GM21737 (cell line): ENCODE results near the gene IKZF3.
"Not testable (repeated sequence)": the region's sequence is repeated elsewhere in the genome, so short reads cannot be mapped to it uniquely, and the experiment has no call there.

Experiments used
- ATAC-seq: cut with Tn5 transposase; IDR thresholded peaks from one replicate; pipeline ENCODE4 v1.9.1; 2021; ENCODE audit warnings: mild to moderate bottlenecking, moderate library complexity; ENCODE audit not compliant: unreplicated experiment

The IKZF3 gene

DNA sequence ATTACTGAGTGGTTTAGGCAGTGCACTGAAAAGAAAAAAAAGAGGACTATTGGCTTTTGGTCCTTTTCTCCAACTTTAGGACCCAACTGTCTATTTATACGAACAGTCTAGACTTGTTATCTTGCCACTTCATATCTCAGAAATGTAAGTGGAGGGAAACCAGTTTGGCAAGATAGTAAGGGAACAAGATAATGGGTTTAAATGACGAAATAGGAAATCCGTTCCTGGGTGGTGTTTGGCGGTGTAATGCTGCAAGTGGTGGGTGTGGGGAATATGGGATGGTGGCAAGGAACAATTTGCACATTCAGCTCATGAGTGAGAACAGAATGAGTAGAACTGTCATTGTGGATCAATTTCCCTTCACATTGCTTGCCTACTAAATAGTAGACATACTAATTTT, 81.6 kb downstream of the IKZF3 start:
- ATAC-seq, result no peak

DNA sequence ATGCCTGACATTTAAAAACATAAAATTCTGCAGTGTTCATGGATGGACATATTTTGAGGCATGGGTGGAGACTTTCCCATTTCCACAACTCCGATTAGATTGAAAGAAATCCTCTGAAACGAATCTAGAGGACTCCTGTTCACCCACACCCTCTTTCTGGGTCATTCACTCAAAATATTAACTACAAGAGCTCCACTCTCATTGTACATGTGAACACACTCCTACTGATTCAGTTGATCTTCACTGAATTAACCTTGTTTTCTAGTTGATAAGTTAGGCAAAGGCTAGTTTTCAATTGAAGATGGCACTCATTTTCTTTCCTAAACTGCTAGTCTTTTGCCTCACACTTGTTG, 82.3 kb downstream of the IKZF3 start:
- no peak for ATAC-seq

DNA sequence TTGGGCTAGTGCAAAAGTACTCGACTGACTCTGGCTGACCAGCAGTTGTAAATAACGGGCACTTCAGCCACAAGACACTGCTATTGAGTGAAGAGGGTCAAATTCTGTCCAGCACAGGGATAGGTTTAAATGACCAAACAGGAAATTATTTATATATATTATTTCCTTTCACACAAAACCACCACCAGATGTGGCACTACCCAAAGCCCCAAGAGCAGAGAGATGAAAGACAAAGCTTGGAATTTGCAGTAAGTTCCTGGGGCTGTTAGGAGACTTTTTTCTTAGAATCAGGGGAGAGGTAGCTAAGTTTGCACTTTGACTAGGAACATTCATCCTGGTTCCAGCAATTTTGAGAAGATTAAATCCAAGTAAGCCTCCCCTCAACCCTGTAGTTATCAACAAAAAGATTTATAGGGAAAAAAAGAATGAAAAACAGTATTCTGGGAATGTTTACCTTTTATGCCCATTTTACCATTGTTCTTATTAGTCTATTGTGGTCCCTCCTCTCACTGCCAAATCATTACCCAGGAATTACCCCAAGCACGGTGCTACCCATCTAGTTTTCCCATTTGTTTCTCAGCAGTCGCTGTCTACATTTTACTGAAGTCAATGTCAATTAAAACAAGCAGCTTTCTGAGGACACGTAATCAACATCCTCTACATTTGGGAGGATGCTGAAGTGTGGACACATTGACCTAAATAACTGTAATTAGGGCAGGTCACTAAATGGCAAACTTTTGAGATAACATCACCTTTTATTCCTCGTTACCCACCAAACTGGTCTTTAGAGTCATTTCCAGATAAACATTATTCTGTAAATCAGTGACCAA, 82.9 kb downstream of the IKZF3 start:
- ATAC-seq, result no peak

DNA sequence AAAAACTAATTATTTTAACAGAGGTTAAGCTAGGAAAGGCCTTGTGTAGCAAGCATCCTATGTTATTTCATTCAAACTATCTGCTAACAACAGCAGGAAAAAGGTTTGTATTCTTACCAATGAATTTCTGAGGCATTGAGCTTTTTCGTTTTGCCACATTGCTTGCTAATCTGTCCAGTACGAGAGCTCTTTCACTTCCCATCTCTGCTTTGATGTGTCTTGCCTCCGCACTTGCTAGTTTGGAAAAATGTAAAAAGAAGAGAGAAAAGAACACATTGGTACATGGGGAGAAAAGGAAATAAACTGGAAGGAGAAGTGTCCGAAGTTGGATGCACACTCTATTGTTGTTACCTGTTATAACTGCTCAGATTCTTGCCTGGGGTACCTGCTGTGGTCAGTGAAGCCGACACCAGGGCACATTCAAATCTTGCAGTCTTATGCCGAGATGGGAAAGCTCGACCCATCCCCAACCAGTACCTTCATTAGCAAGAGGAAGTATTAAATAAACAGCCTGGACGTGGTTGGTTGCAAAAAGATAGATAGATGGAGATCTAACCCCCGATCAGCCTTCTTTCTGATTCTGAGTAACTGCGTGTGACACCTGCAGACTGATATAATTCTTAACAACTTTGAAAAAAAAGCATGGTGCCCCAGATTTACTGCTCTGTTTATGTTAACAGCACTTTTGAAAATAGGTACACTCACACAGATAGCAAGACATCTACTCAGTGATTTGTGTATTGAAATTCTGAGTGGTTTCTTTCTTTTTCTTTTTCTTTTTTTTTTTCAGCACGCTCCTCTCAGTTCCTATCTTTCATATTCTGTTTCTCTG, 86.4 kb downstream of the IKZF3 start:
- peak; percentile 53 for ATAC-seq

DNA sequence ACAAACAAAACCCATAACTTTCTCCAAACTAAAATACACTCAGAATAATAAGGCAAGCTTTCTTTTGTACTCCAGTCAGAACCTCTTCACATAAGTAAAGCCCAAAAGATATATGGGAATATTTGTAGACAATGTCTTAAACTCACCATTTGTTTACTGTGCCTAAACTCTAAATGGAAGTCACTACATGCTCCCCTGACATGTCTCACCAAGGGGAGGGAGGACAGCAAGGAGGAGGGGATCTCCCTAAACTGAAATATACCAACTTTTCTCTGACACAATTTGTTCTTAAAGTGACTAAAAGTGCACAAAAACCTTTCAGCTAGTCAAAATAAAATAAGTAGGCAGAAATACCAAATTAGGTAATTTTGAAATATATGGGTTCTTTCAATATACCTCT, 87.9 kb downstream of the IKZF3 start:
- ATAC-seq, result no peak

DNA sequence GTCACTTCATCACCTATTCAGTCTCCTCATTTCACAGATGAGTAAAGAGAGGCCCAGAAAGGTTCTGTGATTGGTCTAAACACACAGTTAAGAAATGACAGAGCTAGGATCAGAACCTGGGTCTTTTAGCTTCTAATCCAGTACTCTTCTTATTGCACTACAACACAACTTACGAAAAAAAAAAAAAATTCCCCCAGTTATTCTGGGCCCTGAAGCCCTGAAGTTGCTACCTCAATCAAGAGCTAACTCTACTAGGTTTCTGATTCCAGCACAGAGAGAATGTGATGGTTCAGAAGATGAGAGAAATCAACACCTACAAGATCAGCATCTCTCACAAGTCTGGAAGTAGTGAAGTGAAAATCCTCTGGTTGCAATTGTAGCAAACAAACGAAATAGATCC, 89.1 kb downstream of the IKZF3 start:
- no peak for ATAC-seq

DNA sequence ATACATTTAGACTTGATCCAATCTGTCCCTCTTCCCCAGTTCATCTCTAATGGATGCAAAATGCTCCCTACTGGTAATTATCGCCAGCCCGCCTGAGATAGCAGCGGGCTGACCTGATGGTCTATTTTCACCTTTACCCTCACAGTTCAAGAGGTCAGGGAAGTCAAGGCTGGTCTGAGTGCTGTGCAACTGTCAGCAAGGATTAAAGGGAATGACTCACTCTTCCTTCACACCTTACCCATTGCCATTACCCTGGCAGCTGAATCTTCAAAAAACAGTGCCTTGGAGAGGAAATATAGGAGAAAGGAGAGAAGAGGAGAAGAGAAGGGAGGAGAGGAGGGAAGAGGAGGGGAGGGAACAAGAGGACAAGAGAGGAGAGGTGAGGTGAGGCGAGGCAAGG, 90.1 kb downstream of the IKZF3 start:
- no peak for ATAC-seq

DNA sequence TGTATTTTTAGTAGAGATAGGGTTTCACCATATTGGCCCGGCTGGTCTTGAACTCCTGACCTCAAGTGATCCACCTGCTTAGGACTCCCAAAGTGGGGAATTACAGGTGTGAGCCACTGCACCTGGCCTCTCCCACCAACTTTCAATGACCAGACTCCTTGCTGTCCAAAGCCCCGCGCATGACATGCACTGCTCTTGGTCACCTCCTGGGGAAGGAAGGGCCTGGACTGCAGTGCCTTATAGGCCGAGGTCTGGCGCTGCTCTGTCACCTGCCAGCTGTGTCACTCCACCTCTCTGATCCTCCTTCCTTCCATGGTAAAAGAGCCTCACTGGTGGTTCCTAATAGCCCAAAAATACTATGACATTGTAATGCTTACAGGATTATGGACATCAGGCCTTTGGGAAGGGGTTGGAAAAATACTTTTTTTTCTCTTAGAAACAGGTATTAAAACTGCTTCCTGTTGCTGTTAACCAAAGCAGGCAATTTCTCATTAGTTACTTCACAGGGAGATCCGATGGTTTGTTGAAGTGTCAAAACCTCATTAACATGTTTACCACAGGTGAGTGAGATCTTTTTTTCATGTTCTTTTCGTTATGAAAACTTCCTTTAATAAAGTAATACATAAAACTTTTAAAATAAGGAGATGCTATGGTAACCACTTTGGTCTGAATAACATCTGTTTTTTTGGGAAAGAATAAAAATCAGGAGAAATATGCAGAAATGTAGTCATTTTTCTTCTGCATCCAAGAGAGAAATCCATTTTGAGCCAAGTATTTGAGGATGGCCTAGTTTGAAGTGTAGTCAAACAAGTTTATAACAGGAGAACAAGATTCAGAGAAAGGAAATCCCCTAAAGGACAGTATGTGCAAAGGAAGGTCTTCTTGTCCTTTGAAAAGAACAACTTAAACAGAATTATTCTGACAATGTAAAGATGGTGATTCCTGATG, 90.9 kb downstream of the IKZF3 start:
- no peak for ATAC-seq

DNA sequence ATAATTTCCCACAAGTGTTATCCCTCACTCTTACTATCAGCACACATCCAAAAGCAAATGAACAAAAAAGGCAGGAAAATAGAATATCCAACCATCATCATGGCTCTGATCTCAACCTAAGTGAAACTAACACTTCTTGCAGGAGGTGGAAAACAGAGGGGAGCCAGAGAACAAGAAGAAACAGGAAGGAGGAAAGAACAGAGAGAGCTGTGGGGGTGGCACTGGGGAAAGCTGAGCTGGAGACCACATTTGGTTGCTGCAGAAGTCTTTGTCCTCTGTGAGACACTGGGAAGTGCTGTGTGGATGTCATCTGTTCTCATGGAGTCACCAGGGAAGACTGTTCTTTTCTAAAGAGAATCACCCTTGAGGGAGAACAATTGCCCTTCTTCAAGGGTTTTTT, 91.7 kb downstream of the IKZF3 start:
- ATAC-seq, result no peak

DNA sequence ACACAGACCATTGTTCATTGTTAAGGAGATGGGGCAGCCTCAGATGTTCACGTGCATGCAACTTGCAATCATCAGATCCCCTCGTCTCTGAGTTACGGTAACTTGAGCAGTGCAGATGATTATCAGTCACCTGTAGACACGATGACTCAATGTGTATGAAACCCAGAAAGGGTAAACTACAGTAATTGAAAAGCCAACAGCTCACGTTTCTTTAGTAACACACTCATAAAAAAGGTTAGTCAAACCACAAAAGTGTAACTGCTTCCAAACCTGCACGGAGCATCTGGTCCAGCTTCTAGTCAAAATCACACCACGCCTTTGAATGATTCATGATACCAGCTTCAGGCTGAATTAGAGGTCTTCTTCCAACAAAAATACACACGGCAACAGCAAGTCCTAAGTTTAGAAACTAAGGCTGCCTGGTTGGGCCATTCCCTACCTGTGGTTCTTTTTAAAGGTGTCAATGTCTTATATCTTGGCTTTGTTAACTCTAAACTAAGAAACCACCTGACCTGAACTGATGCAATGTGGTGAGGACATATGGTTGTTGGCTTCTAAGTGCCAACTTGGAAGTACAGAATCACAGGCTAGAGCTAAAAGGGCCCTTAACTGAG, 94.0 kb downstream of the IKZF3 start:
- ATAC-seq, result peak; percentile 51

DNA sequence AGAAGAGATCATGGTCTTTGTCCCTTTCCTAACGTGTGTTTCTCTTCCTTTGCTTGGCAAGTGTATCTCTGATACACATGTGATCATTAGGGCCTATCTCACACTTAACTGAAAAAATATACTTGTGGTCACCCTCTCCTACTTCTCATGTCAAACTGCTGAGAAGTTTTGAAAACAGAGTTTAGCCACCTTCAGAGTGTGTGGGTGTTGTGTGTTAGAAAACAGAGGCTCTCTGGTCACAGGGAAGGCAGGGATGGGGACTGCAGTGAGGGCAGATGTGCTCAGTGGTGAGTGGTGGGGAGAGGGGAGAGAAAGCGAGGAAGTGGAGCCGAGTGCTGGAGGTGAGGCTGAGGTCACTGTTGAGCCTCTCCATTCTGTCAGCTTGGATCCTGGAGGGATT, 97.0 kb downstream of the IKZF3 start:
- no peak for ATAC-seq

DNA sequence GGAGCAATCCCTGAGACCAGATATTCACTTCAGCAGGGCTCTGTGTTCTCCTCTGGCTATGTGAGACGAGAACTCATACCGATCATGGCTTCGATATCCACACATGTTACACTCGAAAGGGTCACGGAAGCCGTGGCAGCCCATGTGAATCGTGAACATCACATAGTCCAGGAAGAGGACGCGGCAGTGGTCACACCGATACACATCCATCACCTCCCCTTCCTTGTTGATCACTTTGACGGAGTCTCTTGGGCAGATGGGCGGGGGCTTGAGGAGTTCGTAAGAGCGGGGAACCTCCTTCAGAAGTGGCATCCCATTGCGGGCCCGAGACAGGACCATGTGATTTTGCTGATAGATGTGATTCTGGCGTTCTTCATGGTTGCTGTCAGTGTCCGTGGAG, 98.3 kb downstream of the IKZF3 start:
- no peak for ATAC-seq

DNA sequence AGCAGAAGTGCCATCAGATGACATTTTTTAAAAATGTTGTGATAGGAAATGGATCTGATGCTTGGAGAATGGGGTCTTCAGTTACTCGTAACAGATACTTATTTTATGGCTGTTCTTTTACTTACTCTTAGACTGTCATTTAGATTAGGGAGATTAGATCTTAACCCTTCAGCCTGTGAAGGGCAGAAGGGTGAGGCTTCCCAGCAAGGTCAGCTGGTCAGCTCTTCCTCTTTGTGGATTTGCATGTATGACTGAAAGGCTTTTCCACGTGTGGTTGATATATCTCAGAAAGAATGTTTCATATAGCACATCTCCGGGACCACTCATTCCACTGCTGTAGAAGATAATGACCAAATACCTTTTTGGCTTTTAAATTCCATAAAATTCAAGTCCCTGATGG, 98.9 kb downstream of the IKZF3 start:
- ATAC-seq, result no peak

DNA sequence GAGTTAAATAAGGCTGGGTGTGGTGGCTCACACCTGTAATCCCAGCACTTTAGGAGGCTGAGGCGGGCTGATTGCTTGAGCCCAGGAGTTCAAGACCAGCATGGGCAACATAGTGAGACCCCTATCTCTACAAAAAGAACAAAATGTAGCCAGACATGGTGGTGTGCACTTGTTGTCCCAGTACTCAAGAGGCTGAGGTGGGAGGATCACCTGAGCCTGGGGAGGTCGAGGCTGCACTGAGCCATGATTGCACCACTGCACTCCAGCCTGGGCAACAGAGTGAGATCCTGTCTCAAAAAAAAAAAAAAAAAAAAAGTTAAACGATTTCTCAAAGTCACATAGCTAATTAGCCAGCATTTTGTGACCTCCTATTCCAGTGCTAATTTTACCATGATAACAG, 99.9 kb downstream of the IKZF3 start:
- not testable (repeated sequence) for ATAC-seq

DNA sequence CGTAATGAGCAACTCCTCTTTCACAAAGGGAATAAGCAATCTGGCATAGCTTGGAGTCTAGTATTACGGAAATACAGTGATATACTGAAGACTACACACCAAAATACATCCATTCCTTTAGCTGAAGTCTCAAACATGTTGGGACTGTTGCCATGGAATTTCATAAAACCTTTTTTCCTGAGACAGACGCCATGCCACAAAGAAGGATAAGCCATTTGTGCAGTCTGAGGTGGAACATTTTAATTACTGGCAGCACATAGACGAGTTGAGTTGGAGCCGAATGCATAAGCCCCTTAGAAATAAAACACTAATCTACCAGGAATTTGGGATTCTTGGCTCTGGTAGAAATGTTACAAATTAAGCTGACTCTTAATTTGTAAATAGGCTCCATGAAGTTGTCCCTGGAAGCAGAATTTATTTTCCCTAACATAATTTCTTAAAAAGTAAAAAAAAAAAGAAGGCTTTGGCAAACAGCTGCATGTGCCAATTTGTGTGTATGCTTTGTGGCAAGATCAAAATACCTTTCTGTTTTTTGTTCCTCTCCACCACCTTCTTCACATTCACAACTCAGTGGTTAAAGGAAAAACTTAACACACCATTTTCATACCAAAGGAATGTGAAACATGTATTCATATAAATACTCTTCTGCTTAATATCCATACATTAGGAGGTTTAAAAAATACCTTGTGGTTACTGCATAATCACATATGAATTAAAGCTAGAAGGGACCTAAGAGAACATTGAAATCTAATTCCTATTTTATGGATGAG, 100.9 kb downstream of the IKZF3 start:
- no peak for ATAC-seq

DNA sequence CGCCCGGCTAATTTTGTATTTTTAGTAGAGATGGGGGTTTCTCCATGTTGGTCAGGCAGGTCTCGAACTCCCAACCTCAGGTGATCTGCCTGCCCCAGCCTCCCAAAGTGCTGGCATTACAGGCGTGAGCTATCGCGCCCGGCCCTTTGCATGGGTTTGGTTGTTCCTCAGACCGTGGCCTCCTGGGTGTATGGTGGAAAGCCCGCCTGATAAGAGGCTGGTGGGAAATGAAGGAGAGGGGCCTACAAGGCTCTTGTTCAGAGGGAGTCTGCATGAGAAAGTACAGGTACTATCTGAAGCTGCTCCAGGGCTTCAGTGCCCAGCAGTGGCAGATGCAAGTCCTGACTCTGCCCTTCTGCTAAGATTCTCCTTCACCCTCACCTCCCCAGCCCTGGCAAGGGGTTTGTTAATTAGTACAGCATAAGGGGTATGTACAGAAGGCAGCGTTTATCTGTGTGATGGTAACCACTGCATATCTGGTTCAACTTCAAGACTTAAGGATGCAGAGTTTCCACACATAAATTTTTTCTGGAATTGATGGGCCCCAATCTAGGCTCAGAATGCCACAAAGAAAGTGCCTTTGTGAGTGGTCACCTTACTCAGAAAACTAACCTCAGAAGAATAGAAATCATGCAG, 102.1 kb downstream of the IKZF3 start:
- ATAC-seq, result no peak

DNA sequence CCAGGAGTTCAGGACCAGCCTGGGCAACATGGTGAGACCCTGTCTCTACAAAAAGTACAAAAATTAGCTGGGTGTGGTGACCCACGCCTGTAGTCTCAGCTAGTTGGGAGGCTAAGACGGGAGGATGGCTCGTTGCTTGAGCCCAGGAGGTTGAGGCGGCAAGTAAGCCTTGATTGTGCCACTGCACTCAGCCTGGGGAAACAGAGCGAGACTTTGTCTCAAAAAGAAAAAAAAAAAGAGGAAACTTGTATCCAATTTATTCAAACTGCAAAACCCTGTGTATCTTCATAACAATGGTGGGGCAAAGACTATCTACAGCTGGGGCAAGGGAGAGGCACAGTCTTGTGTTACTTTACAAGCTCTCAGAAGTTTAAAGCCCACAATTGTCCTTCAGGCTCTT, 104.9 kb downstream of the IKZF3 start:
- ATAC-seq, result no peak

DNA sequence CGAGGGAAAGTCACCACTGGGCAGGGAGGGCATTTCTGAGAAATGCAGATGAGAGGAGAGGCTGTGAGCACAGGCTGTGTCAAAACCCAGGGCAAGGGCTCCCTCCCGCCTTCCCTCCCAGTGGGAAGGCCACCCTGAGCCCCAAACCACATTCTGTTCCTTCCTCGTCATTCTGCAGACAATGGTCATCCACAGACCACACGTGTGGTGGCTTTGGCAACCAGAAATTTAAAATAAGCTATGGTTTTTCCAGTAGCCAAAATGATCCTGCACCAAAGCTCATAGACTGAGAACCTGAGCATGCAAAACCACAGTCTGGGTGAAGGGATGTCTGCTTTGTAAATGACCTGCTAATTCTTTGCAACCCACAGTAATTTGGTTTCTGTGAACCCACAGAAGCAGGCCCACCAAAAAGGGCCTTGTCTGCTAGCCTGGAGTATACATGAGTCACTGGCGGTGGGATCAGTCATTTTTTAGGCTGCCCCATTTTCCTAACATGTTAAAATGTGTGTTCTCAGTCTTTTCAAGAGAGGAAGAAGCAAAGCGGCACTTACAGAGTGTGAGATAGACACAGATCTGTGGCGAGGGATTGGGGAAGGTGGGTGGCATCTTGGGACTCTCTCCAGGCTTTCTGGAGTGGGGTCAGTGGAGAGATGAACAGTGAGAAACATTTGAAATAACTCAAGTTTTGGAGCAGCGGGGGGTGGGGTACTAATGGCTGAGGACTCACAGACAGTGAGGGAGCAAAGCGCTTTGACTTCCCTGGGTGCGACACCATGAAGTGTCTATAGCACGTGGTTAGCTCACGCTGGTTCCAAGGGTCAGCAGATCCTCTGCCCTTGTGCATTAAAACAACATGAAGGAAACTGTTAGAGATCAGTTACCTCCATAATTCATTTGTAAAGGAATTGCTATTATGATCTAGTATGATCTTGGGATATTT, 105.9 kb downstream of the IKZF3 start:
- ATAC-seq, result no peak
